Lower lobe of right lung (tissue), 2 donors: Measurements from ENCODE around the gene KIRREL3. TPM values are rescaled to one million over a fixed set of nuclear protein-coding genes. Genes with fewer than 3 reads are reported as not detected.

ENCODE experiments used
- ATAC-seq, 2 donors: fragments of 200-7000 bp; cut with Tn5 transposase; one replicate each; pipeline ENCODE4 v1.9.1; 2020 to 2022; ENCODE audit warnings: mild to moderate bottlenecking in 2 of 2, moderate library complexity in 2 of 2
- DNase-seq: peaks from one replicate; pipeline ENCODE4 v3.0.0-alpha.2; 2020
- H3K27ac ChIP-seq: fragments of 200-600 bp; one replicate; pipeline ENCODE4 v1.8.0; 2022
- H3K27me3 ChIP-seq: fragments of 200-600 bp; one replicate; pipeline ENCODE4 v1.8.0; 2022; ENCODE audit warnings: low read depth
- H3K36me3 ChIP-seq: fragments of 200-600 bp; one replicate; pipeline ENCODE4 v1.8.0; 2022; ENCODE audit warnings: mild to moderate bottlenecking
- H3K4me1 ChIP-seq: fragments of 200-600 bp; one replicate; pipeline ENCODE4 v1.8.0; 2022
- H3K4me3 ChIP-seq: fragments of 200-600 bp; one replicate; pipeline ENCODE4 v1.8.0; 2022; ENCODE audit warnings: mild to moderate bottlenecking
- H3K9me3 ChIP-seq: fragments of 200-600 bp; one replicate; pipeline ENCODE4 v1.8.0; 2022
- intact Hi-C: fragments of 100-400 bp; cut with DNase I; formaldehyde crosslinking; loops from one replicate; pipeline ENCODE4 v1.11.0; 2022
- total RNA-seq: library from RNA; stranded (reverse); fragmentation: NEBNext Ultra II Directional; extraction: Animal tissue kit (Norgen Biotek cat#: 25700); gene quantifications from one replicate; pipeline ENCODE4 v1.2.1, GENCODE V29; 2021
- TF ChIP-seq, protein P1 (sequence below): fragments of 200-600 bp; IDR thresholded peaks from one replicate; pipeline ENCODE4 v1.8.0; 2022; ENCODE audit warnings: antibody characterized with exemption, mild to moderate bottlenecking
- donor health status: DM: no; HTN: yes; CAD: no; lungs with severe emphysema.

The KIRREL3 gene
- total RNA-seq, 1 donor from 2014 or later = 0.15 TPM

GRCh38 chr11:126930091-126930841 is 70.3 kb downstream of the KIRREL3 start:
- H3K27me3 ChIP-seq = no peaks in the 10 kb centered on the region
- no peak overlapping the region for H3K4me3 ChIP-seq
- H3K27ac ChIP-seq = peak overlapping the region; percentile 79
- TF ChIP-seq, protein P1, sequence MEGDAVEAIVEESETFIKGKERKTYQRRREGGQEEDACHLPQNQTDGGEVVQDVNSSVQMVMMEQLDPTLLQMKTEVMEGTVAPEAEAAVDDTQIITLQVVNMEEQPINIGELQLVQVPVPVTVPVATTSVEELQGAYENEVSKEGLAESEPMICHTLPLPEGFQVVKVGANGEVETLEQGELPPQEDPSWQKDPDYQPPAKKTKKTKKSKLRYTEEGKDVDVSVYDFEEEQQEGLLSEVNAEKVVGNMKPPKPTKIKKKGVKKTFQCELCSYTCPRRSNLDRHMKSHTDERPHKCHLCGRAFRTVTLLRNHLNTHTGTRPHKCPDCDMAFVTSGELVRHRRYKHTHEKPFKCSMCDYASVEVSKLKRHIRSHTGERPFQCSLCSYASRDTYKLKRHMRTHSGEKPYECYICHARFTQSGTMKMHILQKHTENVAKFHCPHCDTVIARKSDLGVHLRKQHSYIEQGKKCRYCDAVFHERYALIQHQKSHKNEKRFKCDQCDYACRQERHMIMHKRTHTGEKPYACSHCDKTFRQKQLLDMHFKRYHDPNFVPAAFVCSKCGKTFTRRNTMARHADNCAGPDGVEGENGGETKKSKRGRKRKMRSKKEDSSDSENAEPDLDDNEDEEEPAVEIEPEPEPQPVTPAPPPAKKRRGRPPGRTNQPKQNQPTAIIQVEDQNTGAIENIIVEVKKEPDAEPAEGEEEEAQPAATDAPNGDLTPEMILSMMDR = no peak
- H3K9me3 ChIP-seq = no peaks in the 10 kb centered on the region
- peak; percentile 69 to 70 for ATAC-seq
- H3K36me3 ChIP-seq = no peaks in the 10 kb centered on the region
- intact Hi-C loops = no loop called here
- no peak for DNase-seq
- H3K4me1 ChIP-seq = peaks cover 7% of the 10 kb centered on the region

- ATAC-seq (peak; percentile 82 to 86), DNase-seq (no peak)
- H3K36me3 ChIP-seq = no peaks in the 10 kb centered on the region
- no peaks in the 10 kb centered on the region for H3K9me3 ChIP-seq
- H3K27me3 ChIP-seq = no peaks in the 10 kb centered on the region
- no peak overlapping the region for H3K4me3 ChIP-seq
- TF ChIP-seq, protein P1 = no peak
- H3K4me1 ChIP-seq = peaks cover 7% of the 10 kb centered on the region
- H3K27ac ChIP-seq = peak overlapping the region; percentile 79
- intact Hi-C loops = no loop called here
Measured at GRCh38 chr11:126929179-126930061, 71.2 kb downstream of the KIRREL3 start.

GRCh38 chr11:126927623-126928022 is 72.9 kb downstream of the KIRREL3 start:
- Histone ChIP-seq H3K27ac (peak overlapping the region; percentile 79), H3K4me3 (no peak overlapping the region), H3K27me3 (no peaks in the 10 kb centered on the region), H3K9me3 (no peaks in the 10 kb centered on the region), H3K36me3 (no peaks in the 10 kb centered on the region), H3K4me1 (peaks cover 7% of the 10 kb centered on the region)
- DNase-seq (peak; percentile 49), ATAC-seq (peak; percentile 83 to 84)
- intact Hi-C loops = no loop called here
- TF ChIP-seq, protein P1 = no peak

DNA sequence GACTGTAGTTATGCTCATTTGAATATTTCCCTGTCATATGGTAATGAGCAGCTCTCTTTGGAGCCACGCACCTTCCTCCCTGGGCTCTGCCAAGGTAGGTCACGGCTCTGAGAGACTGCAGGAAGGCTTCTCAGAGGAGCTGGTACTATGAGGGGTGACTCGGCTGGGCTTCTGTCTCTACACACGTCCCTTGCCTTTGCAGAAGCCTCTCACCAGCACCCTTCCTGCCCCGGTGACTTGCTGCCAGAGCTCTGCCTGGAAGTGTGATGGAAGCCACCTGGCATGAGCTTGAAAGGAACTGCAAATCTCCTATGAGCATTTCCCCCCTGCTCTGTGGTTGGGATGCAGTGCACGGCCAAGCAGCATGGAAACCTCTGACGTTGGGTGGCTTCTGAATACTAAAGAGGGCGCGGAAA is 74.2 kb downstream of the KIRREL3 start:
- intact Hi-C loops = no loop called here
- no peak overlapping the region for H3K4me3 ChIP-seq
- TF ChIP-seq, protein P1 = no peak
- no peaks in the 10 kb centered on the region for H3K36me3 ChIP-seq
- DNase-seq (no peak), ATAC-seq (no peak)
- H3K9me3 ChIP-seq = no peaks in the 10 kb centered on the region
- H3K27ac ChIP-seq = no peak overlapping the region
- H3K4me1 ChIP-seq = peaks cover 7% of the 10 kb centered on the region
- H3K27me3 ChIP-seq = no peaks in the 10 kb centered on the region

DNA sequence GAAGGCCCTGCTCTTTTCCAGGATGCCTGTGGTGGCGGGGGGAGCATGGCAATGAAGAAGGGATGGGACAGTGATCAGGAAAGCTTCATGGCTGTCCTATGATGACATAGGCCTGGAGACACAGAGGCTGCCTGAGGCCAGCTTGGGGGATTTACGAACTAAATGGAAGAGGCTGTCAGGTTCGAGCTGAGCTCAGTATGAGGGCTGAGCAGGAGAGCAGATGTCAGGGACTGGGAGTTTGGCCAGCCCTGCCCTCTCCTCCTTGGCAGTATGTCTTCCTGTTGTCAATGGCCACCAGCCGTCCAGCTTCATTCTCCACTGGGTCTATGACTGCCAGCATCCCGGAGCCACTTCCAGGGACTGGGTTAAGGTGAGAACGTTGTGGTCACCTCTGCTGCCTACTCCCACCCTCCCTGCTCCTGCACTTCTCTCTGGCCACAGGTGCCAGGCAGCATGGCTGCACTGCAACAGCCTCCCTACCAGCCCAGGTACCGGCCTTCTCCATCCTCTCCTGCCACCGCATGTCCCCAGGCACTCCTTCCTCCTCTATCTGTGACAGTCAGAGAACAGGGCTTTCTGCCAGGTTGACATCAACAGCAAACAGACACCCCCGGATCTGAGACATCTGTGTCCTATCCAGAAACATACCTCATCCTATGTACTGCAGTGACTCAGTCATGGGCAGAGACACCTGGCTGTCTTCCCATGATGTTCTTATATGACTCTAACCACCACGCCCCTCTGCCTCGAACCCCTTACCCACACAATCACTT is 75.1 kb downstream of the KIRREL3 start:
- no peaks in the 10 kb centered on the region for H3K9me3 ChIP-seq
- no peak overlapping the region for H3K27ac ChIP-seq
- TF ChIP-seq, protein P1 = no peak
- H3K4me3 ChIP-seq = no peak overlapping the region
- H3K4me1 ChIP-seq = peaks cover 7% of the 10 kb centered on the region
- no peaks in the 10 kb centered on the region for H3K36me3 ChIP-seq
- ATAC-seq (no peak), DNase-seq (no peak)
- intact Hi-C loops = no loop called here
- H3K27me3 ChIP-seq = no peaks in the 10 kb centered on the region
